NT2/D1 (cell line): ENCODE results near the gene TDRD7.

Experiments
- YY1 ChIP-seq: IDR thresholded peaks from 2 replicates; pipeline ENCODE4 v1.6.1; 2011; ENCODE audit not compliant: insufficient read length, insufficient read depth
- ZNF274 ChIP-seq: IDR thresholded peaks from 2 replicates; pipeline ENCODE4 v1.6.1; 2011; ENCODE audit warnings: mild to moderate bottlenecking, low read depth, low read length

- TF ChIP-seq ZNF274: no peak
- no peak for TF ChIP-seq YY1
Observed at GRCh38 chr9:97419309-97419867, 7.5 kb downstream of the TDRD7 start.
